ENCODE measurements around the gene FAM9A.

FAM9A gene

GRCh38 chrX:8849458-8849857 is 48.3 kb upstream of the FAM9A start:
- H3K4me3 ChIP-seq (ENCODE audit: low read length) = no peak overlapping the region
- H3K9me2 ChIP-seq (replicated peaks; ENCODE audit: control insufficient read depth, low read length) = no peaks in the 10 kb centered on the region
- no peaks in the 10 kb centered on the region for H3K27me3 ChIP-seq (ENCODE audit: control insufficient read depth, low read length)
- H3K36me3 ChIP-seq (ENCODE audit: control insufficient read depth, low read length) = no peaks in the 10 kb centered on the region
- no peak overlapping the region for H3K4me2 ChIP-seq (ENCODE audit: low read length)
- H3K27ac ChIP-seq (ENCODE audit: low read depth, low read length) = no peak overlapping the region
- H3K4me1 ChIP-seq (ENCODE audit: control insufficient read depth, low read length) = no peaks in the 10 kb centered on the region
- TF ChIP-seq EZH2phosphoT487 (IDR thresholded peaks at IDR 0.05; ENCODE audit: borderline replicate concordance, low read length) = no peak
- TF ChIP-seq CTCF (IDR thresholded peaks at IDR 0.05; ENCODE audit: low read depth, low read length, poor library complexity, severe bottlenecking) = no peak
- H3K9me3 ChIP-seq (ENCODE audit: control insufficient read depth, insufficient read depth, low read length) = no peaks in the 10 kb centered on the region
- H4K20me1 ChIP-seq (ENCODE audit: control insufficient read depth, insufficient read depth, low read depth, low read length) = no peaks in the 10 kb centered on the region
- no peaks in the 10 kb centered on the region for H3F3A ChIP-seq (ENCODE audit: control insufficient read depth, insufficient read depth)
- H3K79me2 ChIP-seq (ENCODE audit: control insufficient read depth, low read length) = no peaks in the 10 kb centered on the region

GRCh38 chrX:8848911-8849310 is 47.7 kb upstream of the FAM9A start:
- no peak overlapping the region for H3K4me2 ChIP-seq (ENCODE audit: low read length)
- H3K79me2 ChIP-seq (ENCODE audit: control insufficient read depth, low read length) = no peaks in the 10 kb centered on the region
- no peaks in the 10 kb centered on the region for H3F3A ChIP-seq (ENCODE audit: control insufficient read depth, insufficient read depth)
- TF ChIP-seq EZH2phosphoT487 (IDR thresholded peaks at IDR 0.05; ENCODE audit: borderline replicate concordance, low read length) (no peak), CTCF (IDR thresholded peaks at IDR 0.05; ENCODE audit: low read depth, low read length, poor library complexity, severe bottlenecking) (no peak)
- no peaks in the 10 kb centered on the region for H3K9me2 ChIP-seq (replicated peaks; ENCODE audit: control insufficient read depth, low read length)
- no peaks in the 10 kb centered on the region for H3K27me3 ChIP-seq (ENCODE audit: control insufficient read depth, low read length)
- no peaks in the 10 kb centered on the region for H3K9me3 ChIP-seq (ENCODE audit: control insufficient read depth, insufficient read depth, low read length)
- H4K20me1 ChIP-seq (ENCODE audit: control insufficient read depth, insufficient read depth, low read depth, low read length) = no peaks in the 10 kb centered on the region
- no peaks in the 10 kb centered on the region for H3K36me3 ChIP-seq (ENCODE audit: control insufficient read depth, low read length)
- H3K4me1 ChIP-seq (ENCODE audit: control insufficient read depth, low read length) = no peaks in the 10 kb centered on the region
- H3K4me3 ChIP-seq (ENCODE audit: low read length) = no peak overlapping the region
- no peak overlapping the region for H3K27ac ChIP-seq (ENCODE audit: low read depth, low read length)

- Histone ChIP-seq H3K4me2 (ENCODE audit: low read length) (no peak overlapping the region), H3K9me2 (replicated peaks; ENCODE audit: control insufficient read depth, low read length) (no peaks in the 10 kb centered on the region), H3K36me3 (ENCODE audit: control insufficient read depth, low read length) (no peaks in the 10 kb centered on the region), H3K27me3 (ENCODE audit: control insufficient read depth, low read length) (no peaks in the 10 kb centered on the region), H3K9me3 (ENCODE audit: control insufficient read depth, insufficient read depth, low read length) (no peaks in the 10 kb centered on the region), H3F3A (ENCODE audit: control insufficient read depth, insufficient read depth) (no peaks in the 10 kb centered on the region), H4K20me1 (ENCODE audit: control insufficient read depth, insufficient read depth, low read depth, low read length) (no peaks in the 10 kb centered on the region), H3K79me2 (ENCODE audit: control insufficient read depth, low read length) (no peaks in the 10 kb centered on the region), H3K27ac (ENCODE audit: low read depth, low read length) (no peak overlapping the region), H3K4me3 (ENCODE audit: low read length) (no peak overlapping the region), H3K4me1 (ENCODE audit: control insufficient read depth, low read length) (no peaks in the 10 kb centered on the region)
- TF ChIP-seq CTCF (IDR thresholded peaks at IDR 0.05; ENCODE audit: low read depth, low read length, poor library complexity, severe bottlenecking) (no peak), EZH2phosphoT487 (IDR thresholded peaks at IDR 0.05; ENCODE audit: borderline replicate concordance, low read length) (no peak)
Observed at GRCh38 chrX:8848441-8848840, 47.3 kb upstream of the FAM9A start.

GRCh38 chrX:8847360-8847759 is 46.2 kb upstream of the FAM9A start:
- Histone ChIP-seq H3K4me1 (ENCODE audit: control insufficient read depth, low read length) (no peaks in the 10 kb centered on the region), H3K4me2 (ENCODE audit: low read length) (no peak overlapping the region), H3F3A (ENCODE audit: control insufficient read depth, insufficient read depth) (no peaks in the 10 kb centered on the region), H3K27me3 (ENCODE audit: control insufficient read depth, low read length) (no peaks in the 10 kb centered on the region), H4K20me1 (ENCODE audit: control insufficient read depth, insufficient read depth, low read depth, low read length) (no peaks in the 10 kb centered on the region), H3K4me3 (ENCODE audit: low read length) (no peak overlapping the region), H3K36me3 (ENCODE audit: control insufficient read depth, low read length) (no peaks in the 10 kb centered on the region), H3K9me3 (ENCODE audit: control insufficient read depth, insufficient read depth, low read length) (no peaks in the 10 kb centered on the region), H3K9me2 (replicated peaks; ENCODE audit: control insufficient read depth, low read length) (no peaks in the 10 kb centered on the region), H3K27ac (ENCODE audit: low read depth, low read length) (no peak overlapping the region), H3K79me2 (ENCODE audit: control insufficient read depth, low read length) (no peaks in the 10 kb centered on the region)
- TF ChIP-seq EZH2phosphoT487 (IDR thresholded peaks at IDR 0.05; ENCODE audit: borderline replicate concordance, low read length) = no peak
- no peak for TF ChIP-seq CTCF (IDR thresholded peaks at IDR 0.05; ENCODE audit: low read depth, low read length, poor library complexity, severe bottlenecking)
